PC-3 (cell line): ENCODE measurements around the gene SH3D19.

Experiments used
- EZH2 ChIP-seq: fragments of 300-600 bp; sonication (generic); IDR thresholded peaks from one replicate; pipeline ENCODE4 v1.6.1; 2017; ENCODE audit warnings: antibody characterized with exemption, mild to moderate bottlenecking, low read length; ENCODE audit not compliant: unreplicated experiment
- TF ChIP-seq, protein P1 (sequence below): fragments of 300-600 bp; sonication (generic); conservative IDR thresholded peaks from 2 replicates; pipeline ENCODE4 v1.5.1; 2017; ENCODE audit warnings: antibody characterized with exemption, low read depth, mild to moderate bottlenecking, low read length

DNA sequence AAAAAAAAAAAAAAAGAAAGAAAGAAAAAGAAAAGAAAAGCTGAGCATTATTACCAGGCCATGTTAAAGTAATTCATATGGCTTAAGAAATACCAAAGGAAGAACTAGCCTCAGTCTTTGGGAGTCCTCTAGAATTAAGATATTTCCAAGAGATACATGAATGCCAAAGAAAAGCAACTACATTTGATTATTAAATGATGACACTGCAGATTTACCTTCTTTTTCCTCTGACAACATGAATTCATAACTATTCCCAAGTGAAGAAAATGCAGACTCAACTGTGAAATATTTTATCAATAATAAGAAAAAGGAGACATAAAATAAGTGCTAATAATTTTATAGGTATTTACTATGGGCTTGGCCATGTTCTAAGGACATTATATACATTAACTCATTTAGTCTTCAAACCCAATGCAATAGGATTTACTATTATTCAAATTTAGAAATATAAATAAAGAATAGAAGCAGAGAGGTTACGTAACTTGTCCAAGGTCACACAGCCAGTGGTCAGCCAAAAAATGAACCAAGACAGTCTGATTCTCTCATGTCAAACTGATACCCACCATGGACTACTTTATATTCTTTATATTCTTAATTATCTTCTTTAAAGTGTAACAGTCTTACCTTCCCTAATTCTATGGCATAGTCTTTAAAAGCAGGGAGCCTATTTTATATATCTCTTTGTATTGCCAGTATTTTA is 6.9 kb downstream of the SH3D19 start:
- TF ChIP-seq, protein P1, sequence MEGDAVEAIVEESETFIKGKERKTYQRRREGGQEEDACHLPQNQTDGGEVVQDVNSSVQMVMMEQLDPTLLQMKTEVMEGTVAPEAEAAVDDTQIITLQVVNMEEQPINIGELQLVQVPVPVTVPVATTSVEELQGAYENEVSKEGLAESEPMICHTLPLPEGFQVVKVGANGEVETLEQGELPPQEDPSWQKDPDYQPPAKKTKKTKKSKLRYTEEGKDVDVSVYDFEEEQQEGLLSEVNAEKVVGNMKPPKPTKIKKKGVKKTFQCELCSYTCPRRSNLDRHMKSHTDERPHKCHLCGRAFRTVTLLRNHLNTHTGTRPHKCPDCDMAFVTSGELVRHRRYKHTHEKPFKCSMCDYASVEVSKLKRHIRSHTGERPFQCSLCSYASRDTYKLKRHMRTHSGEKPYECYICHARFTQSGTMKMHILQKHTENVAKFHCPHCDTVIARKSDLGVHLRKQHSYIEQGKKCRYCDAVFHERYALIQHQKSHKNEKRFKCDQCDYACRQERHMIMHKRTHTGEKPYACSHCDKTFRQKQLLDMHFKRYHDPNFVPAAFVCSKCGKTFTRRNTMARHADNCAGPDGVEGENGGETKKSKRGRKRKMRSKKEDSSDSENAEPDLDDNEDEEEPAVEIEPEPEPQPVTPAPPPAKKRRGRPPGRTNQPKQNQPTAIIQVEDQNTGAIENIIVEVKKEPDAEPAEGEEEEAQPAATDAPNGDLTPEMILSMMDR = no peak
- TF ChIP-seq EZH2 = no peak
